Measurements from ENCODE around the gene IL9.

- TF ChIP-seq POLR2A (IDR thresholded peaks at IDR 0.05) (no peak), CTCF (IDR thresholded peaks at IDR 0.05) (no peak), EP300 (IDR thresholded peaks at IDR 0.05) (no peak)
These were observed 24.6 kb upstream of the IL9 start for GRCh38 chr5:135920199-135920598.
